ENCODE measurements around the gene PMP22. TPM values are rescaled to one million over a fixed set of nuclear protein-coding genes. Genes with fewer than 3 reads are reported as not detected.

The PMP22 gene
- total RNA-seq (2021; ENCODE audit: unreplicated experiment) (28.7 TPM), Bru-seq, nascent RNA (percentile 57 among the genes with signal in this experiment), BruChase-seq, experiment 1, labeled RNA remaining after a 6-hour chase (percentile 60 among the genes with signal in this experiment), BruChase-seq, experiment 2, labeled RNA remaining after a 2-hour chase (percentile 60 among the genes with signal in this experiment)
- polyA plus RNA-seq (2012) = 34.2 and 36.9 TPM in 2 replicates
- long read RNA-seq, transcript PMP22-203 (5 exons, 1,817 nt) = major isoform, 35 of 72 reads
- long read RNA-seq, partial matches to known transcripts = 32 of 72 reads
- long read RNA-seq, other reads (novel, unspliced or antisense) = 4 of 72 reads

- Histone ChIP-seq H3K36me3 (ENCODE audit: control insufficient read depth in 1 of 2, insufficient read depth in 2 of 2, low read length in 2 of 2) (no peaks in the 10 kb centered on the region), H3K79me2 (ENCODE audit: insufficient read depth, low read length) (peaks cover 2% of the 10 kb centered on the region; the same call in 1 of the 2 replicates), H3K27ac (ENCODE audit: low read depth, low read length) (no peak within 1 kb of the TSS), H3K4me2 (ENCODE audit: low read length) (no peak within 1 kb of the TSS), H3K4me1 (ENCODE audit: control insufficient read depth in 1 of 2, insufficient read depth in 2 of 2, low read length in 2 of 2) (peaks cover 14 to 43% of the 10 kb centered on the region in 2 experiments; a peak in 3 of 4 replicates), H3K4me3 (replicated peaks in 1 of 2; ENCODE audit: low read depth in 1 of 2, low read length in 2 of 2) (no peak within 1 kb of the TSS), H3K9ac (ENCODE audit: low read length) (no peak within 1 kb of the TSS), H4K20me1 (ENCODE audit: insufficient read depth) (no peaks in the 10 kb centered on the region), H3K27me3 (ENCODE audit: insufficient read depth, low read length) (no peaks in the 10 kb centered on the region), H3K9me2 (ENCODE audit: insufficient read depth) (no peaks in the 10 kb centered on the region), H3K9me3 (ENCODE audit: control insufficient read depth in 1 of 2, insufficient read depth in 1 of 2, low read depth in 1 of 2, low read length in 2 of 2) (no peaks in the 10 kb centered on the region), H2AFZ (ENCODE audit: low read depth, low read length, poor library complexity, severe bottlenecking) (no peak within 1 kb of the TSS)
- ATAC-seq = no peak
- intact Hi-C loops (cut with micrococcal nuclease) = loop anchor here (10.0 kb wide), 1 partner anchor 560 kb away; no protein-coding TSS in a partner anchor
- BruUV-seq (replicated peaks) = no TSS peak
- TF ChIP-seq YY1 (IDR thresholded peaks at IDR 0.05; ENCODE audit: extremely low read depth, insufficient replicate concordance, low read depth, low read length) (no peak), EZH2phosphoT487 (IDR thresholded peaks at IDR 0.05; ENCODE audit: borderline replicate concordance) (no peak), ZBTB33 (IDR thresholded peaks at IDR 0.05; ENCODE audit: extremely low read depth, insufficient replicate concordance, low read length) (no peak), REST (IDR thresholded peaks at IDR 0.05; ENCODE audit: low read depth) (no peak), ZFX (IDR thresholded peaks at IDR 0.05) (no peak), CTCF (IDR thresholded peaks at IDR 0.05 in 2 of 3, conservative IDR thresholded peaks at IDR 0.05 in 1 of 3; ENCODE audit: borderline replicate concordance in 1 of 3, insufficient read depth in 1 of 3, low read depth in 2 of 3, low read length in 2 of 3) (no peak), RAD21 (IDR thresholded peaks at IDR 0.05; ENCODE audit: low read depth) (no peak), MAX (IDR thresholded peaks at IDR 0.05) (no peak)
- CTCF ChIA-PET = no interaction called here
- RAD21 ChIA-PET (ENCODE audit: low non-redundant PET in 1 of 2, low total read pairs in 2 of 2, uncharacterized antibody in 2 of 2, unreplicated experiment in 2 of 2) = no interaction called here
- DNase-seq (ENCODE audit: low read depth, low spot score) = no peak
- POLR2A ChIA-PET = no interaction called here
These were observed at the start of gene PMP22 for GRCh38 chr17:15265131-15265530. Gene PMP22 (minus strand): TSS chr17:15265326. CDS start chr17:15260727, 4,599 bp downstream.

All from HCT116 (cell line).